ENCODE measurements around the gene DOCK4. TPM values are rescaled to one million over a fixed set of nuclear protein-coding genes. Genes with fewer than 3 reads are reported as not detected.

Gene DOCK4
- total and polyA plus RNA-seq, 2 of the 8 experiments (the other 6 are each of a cell fraction or from before 2014, with no cell fraction given): 5.1 to 23.6 TPM

GRCh38 chr7:111980725-111981124 is 225.5 kb downstream of the DOCK4 start:
- H2BK20ac ChIP-seq (ENCODE audit: low read length): no peak overlapping the region
- WGBS, 2 experiments (ENCODE audit: extremely low coverage in 1 of 2, insufficient coverage in 1 of 2, insufficient read length in 1 of 2, insufficient replicate concordance in 2 of 2, low coverage in 1 of 2, low lambda C conversion rate in 2 of 2, missing lambda C conversion rate in 1 of 2): 90% methylated on average over 1 of the region's 1 CpG; no CpG with 5 or more reads in 1 of the 2 experiments
- no peaks in the 10 kb centered on the region for H3K4me1 ChIP-seq (replicated peaks in 1 of 4; ENCODE audit: control insufficient read depth in 3 of 4, insufficient read depth in 4 of 4, low read length in 3 of 4)
- no peak overlapping the region for H3K4ac ChIP-seq (replicated peaks; ENCODE audit: insufficient read length, low read depth, low read length)
- no peak overlapping the region for H2BK5ac ChIP-seq (ENCODE audit: low read depth, low read length)
- no peaks in the 10 kb centered on the region for H3K9me3 ChIP-seq (ENCODE audit: insufficient read depth in 2 of 2, low read depth in 1 of 2, low read length in 1 of 2)
- no peak overlapping the region for H3K14ac ChIP-seq (ENCODE audit: insufficient read length)
- no peak overlapping the region for H3K56ac ChIP-seq (replicated peaks; ENCODE audit: insufficient read length, low read depth, low read length)
- H4K5ac ChIP-seq (ENCODE audit: insufficient read length, low read depth, low read length): no peak overlapping the region
- H2BK15ac ChIP-seq (ENCODE audit: low read length): no peak overlapping the region
- no peak overlapping the region for H2AFZ ChIP-seq (ENCODE audit: low read length)
- POLR2A ChIA-PET (ENCODE audit: partially characterized antibody): interaction anchor here (1.4 kb wide), 1 partner anchor 470 kb away, joined by 4 read pairs; no protein-coding TSS in a partner anchor
- H2AK5ac ChIP-seq (ENCODE audit: low read depth, low read length): no peak overlapping the region
- no peak overlapping the region for H2BK12ac ChIP-seq (ENCODE audit: low read depth, low read length)
- no peak overlapping the region for H3K4me3 ChIP-seq (ENCODE audit: extremely low read depth in 1 of 4, insufficient read depth in 2 of 4, low read depth in 3 of 4, low read length in 4 of 4)
- H4K20me1 ChIP-seq (replicated peaks in 1 of 2; ENCODE audit: control insufficient read depth in 1 of 2, insufficient read depth in 2 of 2, low read length in 2 of 2): no peaks in the 10 kb centered on the region
- H4K91ac ChIP-seq (replicated peaks; ENCODE audit: insufficient read length, low read length): no peak overlapping the region
- H3K36me3 ChIP-seq (ENCODE audit: control insufficient read depth in 2 of 4, insufficient read depth in 4 of 4, low read length in 3 of 4): no peaks in the 10 kb centered on the region; a peak in 2 of 8 replicates
- no peak overlapping the region for H4K8ac ChIP-seq (ENCODE audit: extremely low read depth, insufficient read depth, low read length)
- no peak for DNase-seq (ENCODE audit: low read depth in 1 of 2, low spot score in 2 of 2)
- H2BK120ac ChIP-seq (replicated peaks; ENCODE audit: low read depth, low read length): no peak overlapping the region
- H3K79me1 ChIP-seq (ENCODE audit: low read depth, low read length): no peaks in the 10 kb centered on the region
- no peak for FAIRE-seq
- H3K27me3 ChIP-seq (replicated peaks in 1 of 4; ENCODE audit: control insufficient read depth in 3 of 4, extremely low read depth in 1 of 4, insufficient read depth in 3 of 4, low read length in 3 of 4): no peaks in the 10 kb centered on the region
- H3K23me2 ChIP-seq (ENCODE audit: low read depth, low read length): no peaks in the 10 kb centered on the region
- no peak overlapping the region for H3K4me2 ChIP-seq (ENCODE audit: insufficient read depth in 1 of 2, low read depth in 2 of 2, low read length in 2 of 2)
- H3K79me2 ChIP-seq (ENCODE audit: control insufficient read depth in 1 of 2, insufficient read depth in 2 of 2, low read length in 2 of 2): no peaks in the 10 kb centered on the region
- no peak overlapping the region for H3K9ac ChIP-seq (replicated peaks in 1 of 4; ENCODE audit: extremely low read depth in 1 of 4, low read depth in 3 of 4, low read length in 3 of 4)
- no peak overlapping the region for H3K23ac ChIP-seq (ENCODE audit: insufficient read length)
- CTCF ChIA-PET (ENCODE audit: partially characterized antibody): interaction anchor here (0.6 to 1.2 kb wide), 2 partner anchors 19 to 143 kb away, joined by 3 read pairs; no protein-coding TSS in a partner anchor
- H3K27ac ChIP-seq (ENCODE audit: low read depth, low read length): no peak overlapping the region
- no peak overlapping the region for H3K18ac ChIP-seq (ENCODE audit: extremely low read depth, low read length)
- TF ChIP-seq SAP30 (IDR thresholded peaks at IDR 0.05; ENCODE audit: insufficient read depth, insufficient replicate concordance, low read length) (no peak), CBX8 (IDR thresholded peaks at IDR 0.05; ENCODE audit: borderline replicate concordance, low read depth, low read length) (no peak), KDM1A (IDR thresholded peaks at IDR 0.05; ENCODE audit: borderline replicate concordance, low read length) (no peak), KDM5A (IDR thresholded peaks at IDR 0.05; ENCODE audit: low read length) (no peak), CTCF (IDR thresholded peaks at IDR 0.05; ENCODE audit: control extremely low read depth in 1 of 3, insufficient read depth in 1 of 3, low read depth in 1 of 3, low read length in 3 of 3) (no peak), POU5F1 (IDR thresholded peaks at IDR 0.05; ENCODE audit: low read depth, low read length) (no peak), USF2 (IDR thresholded peaks at IDR 0.05; ENCODE audit: low read length) (no peak), SIX5 (IDR thresholded peaks at IDR 0.05; ENCODE audit: low read depth, low read length) (no peak), MAFK (IDR thresholded peaks at IDR 0.05; ENCODE audit: low read depth, low read length) (no peak), TAF7 (optimal IDR thresholded peaks at IDR 0.05; ENCODE audit: borderline replicate concordance, low read depth, low read length) (no peak), TEAD4 (IDR thresholded peaks at IDR 0.05; ENCODE audit: low read depth, low read length) (no peak)

All from H1 (cell line).